Epithelial cell of proximal tubule (primary cell): ENCODE data around the gene PPP2R2B. TPM values are rescaled to one million over a fixed set of nuclear protein-coding genes. Genes with fewer than 3 reads are reported as not detected.

Source experiments
- DNase-seq: peaks from one replicate; pipeline ENCODE4 v3.0.0-alpha.2; 2011; ENCODE audit warnings: low read depth
- H3K4me3 ChIP-seq: 2 replicates; pipeline ENCODE4 v1.5.1; 2011; ENCODE audit warnings: low read depth, mild to moderate bottlenecking, low read length
- total RNA-seq: library from RNA; depleted of rRNA; stranded (reverse); fragments of >200 nt; gene quantifications from 2 replicates; pipeline ENCODE4 v1.2.3, GENCODE V29; 2015
- TF ChIP-seq, protein P1 (sequence below): conservative IDR thresholded peaks from 2 replicates; pipeline ENCODE4 v1.5.1; 2012; ENCODE audit warnings: low read depth, mild to moderate bottlenecking, low read length

PPP2R2B gene
- total RNA-seq, 1 donor from 2014 or later, result 3.9 TPM

DNA sequence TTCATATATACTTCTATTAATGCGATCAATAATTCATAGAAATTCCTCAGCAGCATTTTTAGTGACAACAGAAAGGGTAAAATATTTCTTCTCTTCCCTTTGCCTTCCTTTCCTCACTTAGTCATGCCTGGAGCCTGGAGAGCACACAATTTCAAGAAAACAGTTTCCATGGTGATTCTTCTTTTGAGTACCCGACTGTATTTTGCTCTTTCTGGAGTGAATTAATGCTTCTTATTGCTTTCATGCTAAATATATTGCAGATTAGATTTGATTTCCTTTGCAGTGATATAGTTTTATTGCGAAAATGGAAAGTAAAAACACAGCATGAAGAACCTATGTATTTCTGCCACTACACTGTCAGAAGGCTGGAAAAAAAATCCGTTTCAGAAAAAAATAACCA is 153.5 kb downstream of the PPP2R2B start:
- TF ChIP-seq, protein P1, sequence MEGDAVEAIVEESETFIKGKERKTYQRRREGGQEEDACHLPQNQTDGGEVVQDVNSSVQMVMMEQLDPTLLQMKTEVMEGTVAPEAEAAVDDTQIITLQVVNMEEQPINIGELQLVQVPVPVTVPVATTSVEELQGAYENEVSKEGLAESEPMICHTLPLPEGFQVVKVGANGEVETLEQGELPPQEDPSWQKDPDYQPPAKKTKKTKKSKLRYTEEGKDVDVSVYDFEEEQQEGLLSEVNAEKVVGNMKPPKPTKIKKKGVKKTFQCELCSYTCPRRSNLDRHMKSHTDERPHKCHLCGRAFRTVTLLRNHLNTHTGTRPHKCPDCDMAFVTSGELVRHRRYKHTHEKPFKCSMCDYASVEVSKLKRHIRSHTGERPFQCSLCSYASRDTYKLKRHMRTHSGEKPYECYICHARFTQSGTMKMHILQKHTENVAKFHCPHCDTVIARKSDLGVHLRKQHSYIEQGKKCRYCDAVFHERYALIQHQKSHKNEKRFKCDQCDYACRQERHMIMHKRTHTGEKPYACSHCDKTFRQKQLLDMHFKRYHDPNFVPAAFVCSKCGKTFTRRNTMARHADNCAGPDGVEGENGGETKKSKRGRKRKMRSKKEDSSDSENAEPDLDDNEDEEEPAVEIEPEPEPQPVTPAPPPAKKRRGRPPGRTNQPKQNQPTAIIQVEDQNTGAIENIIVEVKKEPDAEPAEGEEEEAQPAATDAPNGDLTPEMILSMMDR, result no peak
- DNase-seq, result no peak
- no peak overlapping the region for H3K4me3 ChIP-seq

DNA sequence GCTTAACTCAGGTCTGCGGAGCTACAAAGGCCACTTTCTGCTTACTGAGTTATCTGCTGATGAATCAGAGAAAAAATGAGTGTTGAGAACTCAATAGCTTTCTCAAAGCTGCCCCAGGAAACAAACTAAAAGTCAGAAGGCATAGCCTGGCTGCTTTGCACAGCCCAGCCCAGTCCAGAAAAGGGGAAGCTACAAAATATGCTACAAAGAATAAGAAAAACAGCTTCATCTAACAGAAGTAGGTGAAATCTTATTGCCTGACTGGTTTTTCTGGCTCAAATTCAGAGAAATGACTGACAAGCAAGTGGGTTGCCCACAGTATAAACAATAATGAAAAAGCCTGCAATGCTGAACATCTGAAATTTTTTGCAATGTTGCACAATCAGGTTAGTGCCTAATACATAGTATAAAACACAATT is 156.2 kb downstream of the PPP2R2B start:
- no peak overlapping the region for H3K4me3 ChIP-seq
- DNase-seq, result no peak
- TF ChIP-seq, protein P1, result no peak

DNA sequence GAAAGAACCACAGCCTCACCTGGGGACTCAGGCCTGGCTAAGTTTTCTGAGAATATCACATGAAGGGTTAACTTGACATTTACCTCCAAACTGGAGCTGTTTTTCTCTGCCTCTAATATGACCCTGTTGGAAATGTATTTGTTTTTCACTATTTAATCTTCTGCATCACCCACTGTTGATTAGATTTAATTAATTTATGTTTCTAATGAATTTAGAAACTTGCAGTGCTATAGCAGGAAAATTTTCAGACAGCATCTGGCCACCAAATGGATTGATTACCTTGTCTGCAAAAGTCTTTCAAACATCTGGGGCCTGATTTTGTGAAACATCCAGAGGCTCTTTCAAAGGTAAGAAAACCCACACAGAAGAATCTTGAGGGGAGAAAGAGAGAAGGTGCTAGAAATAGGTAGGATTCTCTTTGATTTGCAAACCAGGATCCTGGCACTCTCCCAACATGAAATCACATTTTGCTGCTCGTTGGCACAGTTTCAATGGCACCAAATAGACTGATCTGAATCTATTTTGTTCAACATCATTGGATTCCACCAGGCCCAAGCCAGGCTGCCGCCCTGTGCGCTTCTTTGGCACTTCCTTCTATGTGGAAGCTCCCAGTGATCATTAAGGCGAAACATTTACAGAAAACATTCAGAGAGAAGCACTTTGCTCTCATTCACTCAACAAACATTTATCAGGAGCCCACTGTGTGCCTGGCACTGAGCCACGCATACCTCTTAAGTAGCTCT is 157.3 kb downstream of the PPP2R2B start:
- TF ChIP-seq, protein P1, result no peak
- no peak overlapping the region for H3K4me3 ChIP-seq
- no peak for DNase-seq

DNA sequence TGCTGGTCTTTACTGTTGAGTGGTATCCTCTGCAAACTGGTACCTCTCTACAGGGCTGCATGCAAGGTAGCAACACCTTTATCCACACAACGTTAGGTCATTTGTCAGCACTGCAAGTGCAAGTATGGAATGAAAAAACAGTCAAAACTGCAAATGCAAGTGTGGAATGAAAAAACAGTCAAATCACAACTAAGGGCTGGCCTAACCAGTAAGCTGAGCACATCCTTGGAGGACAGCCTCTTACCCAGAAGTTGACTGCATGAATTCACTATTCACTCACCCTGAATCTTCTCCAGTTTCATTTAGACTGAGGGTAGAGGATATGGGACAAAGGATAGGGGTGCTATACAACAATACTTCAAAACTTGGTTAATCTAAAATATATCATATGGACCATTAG is 158.4 kb downstream of the PPP2R2B start:
- TF ChIP-seq, protein P1, result no peak

DNA sequence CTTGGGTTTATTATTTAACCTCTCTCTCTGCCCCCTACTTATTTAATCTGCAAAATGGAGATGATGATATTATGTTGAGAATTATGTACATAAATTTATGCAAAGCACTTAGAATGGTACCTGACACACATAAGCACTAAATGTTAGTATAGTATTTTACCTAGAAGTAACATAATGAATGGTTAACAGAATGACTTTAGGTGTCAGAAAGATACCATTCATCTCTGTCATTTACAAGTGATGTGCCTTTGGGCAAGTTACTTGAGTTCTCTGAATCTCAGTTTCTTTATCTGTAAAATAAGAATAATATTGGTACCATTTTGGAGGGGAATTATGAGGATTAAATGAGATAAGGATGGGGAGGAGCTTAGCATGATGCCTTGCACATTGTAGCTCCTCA is 159.4 kb downstream of the PPP2R2B start:
- TF ChIP-seq, protein P1, result no peak
- no peak for DNase-seq
- H3K4me3 ChIP-seq, result no peak overlapping the region

More for the DNA sequence above, 158.4 kb downstream of the PPP2R2B start:
- no peak overlapping the region for H3K4me3 ChIP-seq
- DNase-seq, result no peak

DNA sequence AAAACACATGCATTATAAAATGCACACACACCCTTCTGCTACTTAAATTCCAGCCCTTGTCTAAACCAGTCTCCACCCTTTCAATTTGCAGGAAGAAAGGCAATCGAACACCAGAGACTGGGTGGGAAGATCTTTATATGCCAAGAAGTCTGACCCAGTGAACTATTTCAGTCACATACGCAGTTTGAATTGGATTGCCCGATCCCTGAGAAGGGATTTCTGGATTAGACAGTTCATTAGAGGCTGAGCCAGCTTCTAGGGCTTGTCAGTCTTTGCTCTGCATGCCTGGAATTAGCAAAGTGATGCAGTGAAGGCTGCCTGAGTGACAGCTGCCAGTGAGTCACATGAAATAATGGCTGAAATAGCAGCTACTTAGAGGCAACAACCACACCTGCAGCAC is 159.9 kb downstream of the PPP2R2B start:
- no peak overlapping the region for H3K4me3 ChIP-seq
- DNase-seq, result no peak
- TF ChIP-seq, protein P1, result no peak

DNA sequence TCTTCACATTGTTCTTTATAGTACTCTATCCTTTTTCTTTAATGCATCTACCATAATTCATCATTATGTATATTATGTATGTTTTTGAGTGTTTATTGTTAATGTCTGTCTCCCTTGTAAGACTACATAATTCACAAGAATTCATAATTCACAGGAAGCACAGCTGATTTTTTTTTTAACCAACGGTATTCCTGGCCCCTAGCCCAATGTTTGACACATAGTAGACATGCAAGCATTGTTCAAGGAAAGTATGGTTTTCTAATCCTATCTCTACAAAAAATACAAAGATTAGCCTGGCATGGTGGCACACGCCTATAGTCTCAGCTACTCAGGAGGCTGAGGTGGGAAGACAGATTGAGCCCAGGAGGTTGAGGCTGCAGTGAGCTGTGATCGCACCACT is 160.6 kb downstream of the PPP2R2B start:
- no peak overlapping the region for H3K4me3 ChIP-seq
- DNase-seq, result no peak
- TF ChIP-seq, protein P1, result no peak
